Psoas muscle (tissue), 8 donors: Measurements from ENCODE around the gene EPC2. TPM values are rescaled to one million over a fixed set of nuclear protein-coding genes. Genes with fewer than 3 reads are reported as not detected.

Source experiments
- ATAC-seq, 4 donors: fragments of 200-7000 bp; cut with Tn5 transposase; one replicate each; pipeline ENCODE4 v1.9.1; 2020; ENCODE audit warnings: moderate library complexity in 3 of 4, mild to moderate bottlenecking in 2 of 4
- DNase-seq, 2 donors: peaks; one replicate each; pipeline ENCODE4 v3.0.0-alpha.2; 2020
- H3K27ac ChIP-seq: fragments of 200-600 bp; one replicate; pipeline ENCODE4 v1.8.0; 2022
- H3K27me3 ChIP-seq, 3 donors: fragments of 200-600 bp in 1 of 3; one replicate each; pipeline versions ENCODE4 v1.6.1 to v1.8.0; 2013 to 2022; ENCODE audit warnings: low read length in 2 of 3, mild to moderate bottlenecking in 2 of 3, moderate library complexity in 1 of 3; ENCODE audit not compliant: insufficient read depth in 3 of 3
- H3K36me3 ChIP-seq, 2 donors: fragments of 200-600 bp in 1 of 2; one replicate each; pipeline versions ENCODE4 v1.6.1 to v1.8.0; 2013 to 2022; ENCODE audit warnings: low read depth in 1 of 2, mild to moderate bottlenecking in 1 of 2, moderate library complexity in 1 of 2; ENCODE audit not compliant: insufficient read depth in 1 of 2
- H3K4me1 ChIP-seq: fragments of 200-600 bp; one replicate; pipeline ENCODE4 v1.8.0; 2022
- H3K4me3 ChIP-seq: fragments of 200-600 bp; one replicate; pipeline ENCODE4 v1.8.0; 2022; ENCODE audit warnings: mild to moderate bottlenecking
- H3K9me3 ChIP-seq: fragments of 200-600 bp; one replicate; pipeline ENCODE4 v1.8.0; 2022
- WGBS, 3 donors: extraction: QIAGEN DNeasy Blood & Tissue Kit; methylation state at CpG; one replicate each; pipeline versions ENCODE4 v1.1.6 to v1.1.7; 2013; 5-methylcytosine and 5-hydroxymethylcytosine counted together
- intact Hi-C, 2 donors: fragments of 100-400 bp; cut with DNase I; formaldehyde crosslinking; loops; one replicate each; pipeline versions ENCODE4 v1.11.0 to v1.14.2; 2022
- polyA plus RNA-seq, 3 donors: library from polyadenylated mRNA; stranded (reverse); fragments of 200-250 nt; gene quantifications; one replicate each; pipeline ENCODE4 v1.2.3, GENCODE V29; 2013
- total RNA-seq, 4 donors: library from RNA; stranded (reverse); fragmentation: NEBNext Ultra II Directional in 2 of 4; extraction: Animal tissue kit (Norgen Biotek cat#: 25700) in 2 of 4; gene quantifications; one replicate each; pipeline versions ENCODE4 v1.2.1 to v1.2.4, GENCODE V29; 2021 to 2023
- TF ChIP-seq, protein P1 (sequence below): fragments of 200-600 bp; IDR thresholded peaks from one replicate; pipeline ENCODE4 v1.8.0; 2022; ENCODE audit warnings: antibody characterized with exemption
- donor health status: healthy with polysubstance abuse.
- donor health status: DM: no; HTN: no; CAD: no; lungs with moderate emphysema.
- donor health status: Bipolar disorder and iron deficiency.
- donor health status: healthy.
- donor health status: DM: yes; HTN: yes; CAD: no.
- donor health status: DM: no; HTN: no; CAD: no.
- donor health status: DM: no; HTN: no; CAD: no.
- donor health status: DM: yes; HTN: yes; CAD: no.

The EPC2 gene
- total and polyA plus RNA-seq, 7 donors, result 6.3 to 21.4 (median 15.7) TPM

DNA sequence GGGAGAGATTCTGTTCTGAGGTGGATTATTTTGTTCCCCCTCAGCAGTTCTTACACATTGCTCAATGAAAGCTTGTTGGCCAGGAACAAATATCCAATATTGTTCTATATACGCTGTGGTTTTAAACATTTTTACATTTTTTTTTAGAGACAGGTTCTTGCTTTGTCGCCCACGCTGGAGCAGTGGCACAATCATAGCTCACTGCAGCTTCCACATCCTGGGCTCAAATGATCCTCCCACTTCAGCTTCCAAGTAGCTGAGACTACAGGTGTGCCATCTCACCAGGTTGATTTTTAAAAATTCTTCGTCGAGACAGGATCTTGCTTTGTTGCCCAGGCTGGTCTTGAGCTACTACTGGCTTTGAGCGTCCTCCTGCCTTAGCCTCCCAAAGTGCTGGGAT lies 171.6 kb downstream of the EPC2 start:
- TF ChIP-seq, protein P1, sequence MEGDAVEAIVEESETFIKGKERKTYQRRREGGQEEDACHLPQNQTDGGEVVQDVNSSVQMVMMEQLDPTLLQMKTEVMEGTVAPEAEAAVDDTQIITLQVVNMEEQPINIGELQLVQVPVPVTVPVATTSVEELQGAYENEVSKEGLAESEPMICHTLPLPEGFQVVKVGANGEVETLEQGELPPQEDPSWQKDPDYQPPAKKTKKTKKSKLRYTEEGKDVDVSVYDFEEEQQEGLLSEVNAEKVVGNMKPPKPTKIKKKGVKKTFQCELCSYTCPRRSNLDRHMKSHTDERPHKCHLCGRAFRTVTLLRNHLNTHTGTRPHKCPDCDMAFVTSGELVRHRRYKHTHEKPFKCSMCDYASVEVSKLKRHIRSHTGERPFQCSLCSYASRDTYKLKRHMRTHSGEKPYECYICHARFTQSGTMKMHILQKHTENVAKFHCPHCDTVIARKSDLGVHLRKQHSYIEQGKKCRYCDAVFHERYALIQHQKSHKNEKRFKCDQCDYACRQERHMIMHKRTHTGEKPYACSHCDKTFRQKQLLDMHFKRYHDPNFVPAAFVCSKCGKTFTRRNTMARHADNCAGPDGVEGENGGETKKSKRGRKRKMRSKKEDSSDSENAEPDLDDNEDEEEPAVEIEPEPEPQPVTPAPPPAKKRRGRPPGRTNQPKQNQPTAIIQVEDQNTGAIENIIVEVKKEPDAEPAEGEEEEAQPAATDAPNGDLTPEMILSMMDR, result no peak
- 90 to 96% (median 92%) methylated on average over 6 of the region's 6 CpGs for WGBS, 3 donors
- H3K4me3 ChIP-seq, result no peak overlapping the region
- H3K4me1 ChIP-seq, result no peaks in the 10 kb centered on the region
- ATAC-seq (no peak), DNase-seq (no peak)
- no peaks in the 10 kb centered on the region for H3K36me3 ChIP-seq
- H3K27me3 ChIP-seq, result peaks cover 0 to 11% (median 0%) of the 10 kb centered on the region in 3 donors
- intact Hi-C loops, result no loop called here
- no peak overlapping the region for H3K27ac ChIP-seq
- no peaks in the 10 kb centered on the region for H3K9me3 ChIP-seq

- peak overlapping the region; percentile 8 for H3K4me3 ChIP-seq
- 3 to 4% (median 4%) methylated on average over 8 of the region's 8 CpGs for WGBS, 3 donors
- DNase-seq (no peak), ATAC-seq (no peak)
- H3K27ac ChIP-seq, result no peak overlapping the region
- intact Hi-C loops, result no loop called here
- H3K36me3 ChIP-seq, result no peaks in the 10 kb centered on the region
- TF ChIP-seq, protein P1, result no peak
- no peaks in the 10 kb centered on the region for H3K9me3 ChIP-seq
- no peaks in the 10 kb centered on the region for H3K4me1 ChIP-seq
- peaks cover 0 to 11% (median 0%) of the 10 kb centered on the region in 3 donors for H3K27me3 ChIP-seq
Observed at GRCh38 chr2:148817210-148817708, 172.7 kb downstream of the EPC2 start.

DNA sequence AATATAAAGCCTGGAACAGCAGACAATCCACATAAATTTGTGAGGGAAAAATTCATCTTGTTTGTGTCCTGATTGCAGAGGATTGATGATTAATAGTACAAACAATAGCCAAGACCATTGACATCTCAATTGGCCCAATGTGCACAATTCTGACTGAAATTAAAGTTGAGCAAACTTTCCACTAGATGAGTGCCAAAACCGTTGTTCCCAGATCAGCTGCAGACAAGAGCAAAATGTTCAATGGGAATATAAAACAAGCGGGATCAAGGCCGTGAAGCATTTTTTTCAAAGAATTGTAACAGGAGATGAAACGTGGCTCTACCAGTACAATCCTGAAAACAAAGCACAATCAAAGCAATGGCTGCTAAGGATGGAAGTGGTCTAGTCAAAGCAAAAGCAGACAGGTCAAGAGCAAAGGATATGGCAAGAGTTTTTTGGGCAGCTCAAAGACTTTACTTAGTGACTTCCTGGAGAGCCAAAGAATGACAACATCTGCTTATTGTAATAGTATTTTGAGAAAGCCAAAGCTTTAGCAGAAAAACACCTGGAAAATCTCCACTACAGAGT lies 174.6 kb downstream of the EPC2 start:
- intact Hi-C loops, result no loop called here
- 24 to 34% (median 31%) methylated on average over 4 of the region's 4 CpGs for WGBS, 3 donors
- DNase-seq, result no peak
- H3K27ac ChIP-seq, result no peak overlapping the region
- H3K27me3 ChIP-seq, result peaks cover 0 to 11% (median 0%) of the 10 kb centered on the region in 3 donors
- no peaks in the 10 kb centered on the region for H3K4me1 ChIP-seq
- no peak for ATAC-seq
- TF ChIP-seq, protein P1, result no peak
- no peaks in the 10 kb centered on the region for H3K36me3 ChIP-seq
- H3K9me3 ChIP-seq, result no peaks in the 10 kb centered on the region
- no peak overlapping the region for H3K4me3 ChIP-seq

DNA sequence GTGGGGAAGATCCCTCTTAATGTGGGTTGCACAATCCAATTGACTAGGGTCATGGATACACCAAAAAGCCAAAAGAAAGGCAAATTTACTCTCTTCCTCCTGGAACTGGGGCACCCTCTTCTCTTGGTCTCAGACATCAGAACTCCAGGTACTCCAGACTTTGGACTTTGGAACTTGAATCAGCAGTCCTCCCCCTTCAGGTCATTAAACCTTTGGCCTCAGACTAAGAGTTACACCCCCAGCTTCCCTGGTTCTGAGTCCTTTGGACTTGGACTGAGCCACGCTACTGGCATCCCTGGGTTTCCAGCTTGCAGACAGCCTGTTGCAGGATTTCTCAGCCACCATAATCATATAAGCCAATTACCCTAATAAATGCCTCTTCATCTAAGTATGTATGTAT lies 179.6 kb downstream of the EPC2 start:
- DNase-seq (no peak), ATAC-seq (no peak)
- no peak overlapping the region for H3K4me3 ChIP-seq
- no peaks in the 10 kb centered on the region for H3K9me3 ChIP-seq
- no peaks in the 10 kb centered on the region for H3K4me1 ChIP-seq
- intact Hi-C loops, result no loop called here
- TF ChIP-seq, protein P1, result no peak
- no peaks in the 10 kb centered on the region for H3K27me3 ChIP-seq
- no peaks in the 10 kb centered on the region for H3K36me3 ChIP-seq
- no peak overlapping the region for H3K27ac ChIP-seq
- 84 to 100% (median 91%) methylated on average over 1 of the region's 1 CpG for WGBS, 3 donors

GRCh38 chr2:148826791-148827190 lies 182.2 kb downstream of the EPC2 start:
- Histone ChIP-seq H3K27ac (no peak overlapping the region), H3K27me3 (no peaks in the 10 kb centered on the region), H3K4me1 (no peaks in the 10 kb centered on the region), H3K4me3 (no peak overlapping the region), H3K9me3 (no peaks in the 10 kb centered on the region), H3K36me3 (no peaks in the 10 kb centered on the region)
- TF ChIP-seq, protein P1, result no peak
- ATAC-seq (no peak), DNase-seq (no peak)
- intact Hi-C loops, result no loop called here
